GM10847 (cell line): ENCODE data around the gene FOXK2.

Experiments used
- POLR2A ChIP-seq: IDR thresholded peaks from 2 replicates; pipeline ENCODE4 v1.6.1; 2011; ENCODE audit not compliant: insufficient read length; ENCODE audit errors: extremely low read depth

FOXK2 gene

DNA sequence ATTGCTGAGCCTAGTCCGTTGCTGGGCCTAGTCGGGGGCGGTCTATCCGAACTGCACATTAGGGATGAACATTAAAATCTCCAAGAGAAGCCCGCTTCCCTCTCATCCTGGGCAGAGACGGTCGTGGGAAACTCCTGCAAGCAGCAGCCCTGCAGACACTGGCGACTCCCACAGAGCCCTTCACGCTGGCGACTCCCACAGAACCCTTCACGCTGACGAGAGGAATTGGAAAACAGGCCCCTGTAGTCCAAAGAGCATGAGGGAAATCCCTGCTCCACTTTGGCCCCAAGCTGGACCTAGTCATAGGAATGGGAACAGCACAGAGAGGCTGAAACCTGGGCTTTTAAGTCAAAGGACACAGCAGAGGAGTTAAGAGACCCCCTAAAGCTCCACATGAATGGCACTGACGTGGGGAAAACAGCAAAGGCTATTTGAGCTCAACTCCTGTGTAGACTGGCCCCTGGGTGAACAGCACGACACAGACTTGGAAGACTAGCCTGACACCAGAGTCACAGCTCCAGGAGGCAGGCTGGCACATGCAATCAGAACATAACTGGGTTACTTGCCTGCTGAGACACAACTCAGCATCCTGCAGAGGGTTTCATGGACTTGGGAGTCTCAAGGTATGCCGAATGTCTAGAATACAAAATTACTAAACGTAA is 86.5 kb downstream of the FOXK2 start:
- TF ChIP-seq POLR2A, result no peak

DNA sequence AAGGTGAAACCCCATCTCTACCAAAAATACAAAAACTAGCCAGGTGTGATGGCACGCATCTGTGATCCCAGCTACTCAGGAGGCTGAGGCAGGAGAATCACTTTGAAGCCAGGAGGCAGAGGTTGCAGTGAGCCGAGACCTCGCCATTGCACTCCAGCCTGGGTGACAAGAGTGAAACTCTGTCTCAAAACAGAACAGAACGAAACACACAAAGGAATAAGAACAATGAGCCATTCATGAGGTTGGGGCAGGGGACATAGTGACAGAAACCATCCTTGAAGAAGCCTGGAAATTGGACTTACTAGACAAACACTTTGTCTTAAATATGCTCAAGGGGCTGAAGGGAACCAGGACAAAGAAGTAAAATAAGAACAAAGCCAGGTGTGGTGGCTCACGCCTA is 89.3 kb downstream of the FOXK2 start:
- no peak for TF ChIP-seq POLR2A

DNA sequence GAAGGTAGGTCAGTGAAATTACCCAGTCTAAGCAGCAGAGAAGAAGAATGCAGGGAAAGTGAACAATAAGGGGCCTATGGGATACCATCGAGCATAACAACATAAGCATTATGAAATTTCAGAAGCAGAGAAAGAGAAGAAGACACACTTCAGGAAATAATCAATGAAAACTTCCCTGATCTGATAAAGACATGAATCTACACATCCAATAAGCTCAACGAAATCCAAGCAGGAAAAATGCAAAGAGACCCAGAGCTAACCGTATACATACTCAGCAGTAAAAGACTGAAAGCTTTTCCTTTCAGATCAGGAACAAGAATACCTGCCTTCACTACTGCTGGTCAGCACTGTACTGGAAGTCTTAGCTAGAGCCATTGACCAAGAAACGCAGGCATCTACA is 90.1 kb downstream of the FOXK2 start:
- no peak for TF ChIP-seq POLR2A

DNA sequence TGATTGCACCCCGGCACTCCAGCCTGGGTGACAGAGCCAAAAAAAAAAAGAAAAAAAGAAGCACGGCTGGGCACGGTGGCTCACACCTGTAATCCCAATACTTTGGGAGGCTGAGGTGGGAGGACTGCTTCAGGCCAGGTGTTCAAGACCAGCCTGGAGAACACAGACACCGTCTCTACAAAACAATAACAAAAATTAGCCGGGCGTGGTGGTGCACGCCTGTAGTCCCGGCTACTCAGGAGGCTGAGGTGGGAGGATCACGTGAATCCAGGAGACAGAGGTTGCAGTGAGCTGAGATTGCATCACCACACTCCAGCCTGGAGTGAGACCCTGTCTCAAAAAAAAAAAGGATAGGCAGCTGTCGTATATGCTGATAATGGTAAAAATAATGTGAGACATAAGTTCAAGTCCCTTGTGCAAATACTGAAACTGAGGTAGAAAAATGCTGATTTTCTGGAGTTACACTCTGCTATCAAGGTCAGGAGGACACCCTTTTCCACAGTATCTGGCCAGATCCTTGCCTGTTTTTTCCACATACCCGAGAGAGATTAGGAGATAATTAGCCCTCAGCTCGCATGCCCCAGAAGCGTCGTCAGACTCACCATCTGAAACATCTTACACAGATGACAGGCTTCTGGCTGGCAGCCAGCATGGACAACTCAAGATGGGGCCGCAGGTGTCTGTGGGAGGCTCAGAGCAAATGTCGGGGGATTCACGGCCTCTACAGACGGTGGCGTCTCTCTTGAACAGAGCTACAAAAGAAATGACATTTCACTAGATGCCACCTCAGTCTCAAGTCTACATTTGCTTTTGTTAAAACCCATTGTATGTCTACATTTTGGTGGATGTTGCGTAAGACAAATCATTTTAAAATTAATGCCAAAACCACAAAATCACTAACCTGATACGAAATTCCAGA is 91.9 kb downstream of the FOXK2 start:
- TF ChIP-seq POLR2A, result no peak

DNA sequence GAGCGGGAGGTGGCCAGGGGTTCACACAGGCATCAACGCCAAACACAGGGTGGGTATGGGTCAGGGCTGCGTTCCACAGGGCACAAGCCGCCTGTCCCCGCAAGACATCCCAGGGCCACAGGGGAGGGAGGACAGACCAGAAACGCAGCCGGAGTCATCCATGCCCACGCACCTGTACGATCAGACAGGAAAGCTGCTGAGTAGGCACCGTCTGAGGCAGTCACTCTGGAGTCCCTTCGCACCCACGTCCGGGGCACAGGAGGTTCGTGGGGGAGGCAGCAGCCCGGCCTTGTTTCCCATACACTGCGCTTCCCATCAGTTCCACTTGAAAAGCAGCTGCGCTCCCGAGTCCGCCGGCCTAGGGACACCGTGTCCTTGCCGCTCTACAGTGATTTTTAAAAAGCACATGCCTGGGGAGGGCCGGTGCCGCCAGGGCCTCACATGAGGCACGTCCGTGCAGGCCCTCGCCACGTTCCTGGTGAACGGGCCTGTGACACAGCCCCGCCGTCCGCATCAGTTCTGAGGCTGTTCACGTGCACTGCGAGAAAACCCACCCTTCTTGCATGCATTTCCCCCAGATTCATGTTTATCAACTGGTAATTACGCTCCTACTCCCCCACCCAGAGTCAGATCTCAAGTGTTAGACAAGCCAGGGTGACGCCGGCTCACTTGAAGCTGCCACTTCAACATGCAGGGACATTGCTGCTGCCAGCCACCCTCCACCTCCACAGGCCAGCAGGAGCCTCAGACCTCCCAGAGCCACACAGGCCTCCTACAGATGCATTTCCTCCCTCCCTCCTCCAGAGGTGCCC is 94.0 kb downstream of the FOXK2 start:
- TF ChIP-seq POLR2A, result no peak

DNA sequence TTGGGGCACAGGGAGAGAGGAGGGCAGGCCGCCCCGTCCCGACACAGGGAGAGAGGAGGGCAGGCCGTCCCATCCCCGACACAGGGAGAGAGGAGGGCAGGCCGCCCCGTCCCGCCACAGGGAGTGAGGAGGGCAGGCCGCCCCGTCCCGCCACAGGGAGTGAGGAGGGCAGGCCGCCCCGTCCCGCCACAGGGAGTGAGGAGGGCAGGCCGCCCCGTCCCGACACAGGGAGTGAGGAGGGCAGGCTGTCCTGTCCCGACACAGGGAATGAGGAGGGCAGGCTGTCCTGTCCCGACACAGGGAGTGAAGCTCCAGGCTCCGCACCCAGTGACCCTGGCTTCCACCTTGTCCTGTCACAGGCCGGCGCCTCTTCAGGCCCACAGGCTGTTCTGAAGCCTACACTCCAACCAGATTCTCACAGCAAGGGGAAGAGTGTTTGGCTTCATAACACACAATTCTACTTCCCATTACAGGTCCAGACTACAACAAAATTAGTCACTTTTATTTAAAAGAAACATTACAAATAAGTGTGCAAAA is 94.6 kb downstream of the FOXK2 start:
- no peak for TF ChIP-seq POLR2A

DNA sequence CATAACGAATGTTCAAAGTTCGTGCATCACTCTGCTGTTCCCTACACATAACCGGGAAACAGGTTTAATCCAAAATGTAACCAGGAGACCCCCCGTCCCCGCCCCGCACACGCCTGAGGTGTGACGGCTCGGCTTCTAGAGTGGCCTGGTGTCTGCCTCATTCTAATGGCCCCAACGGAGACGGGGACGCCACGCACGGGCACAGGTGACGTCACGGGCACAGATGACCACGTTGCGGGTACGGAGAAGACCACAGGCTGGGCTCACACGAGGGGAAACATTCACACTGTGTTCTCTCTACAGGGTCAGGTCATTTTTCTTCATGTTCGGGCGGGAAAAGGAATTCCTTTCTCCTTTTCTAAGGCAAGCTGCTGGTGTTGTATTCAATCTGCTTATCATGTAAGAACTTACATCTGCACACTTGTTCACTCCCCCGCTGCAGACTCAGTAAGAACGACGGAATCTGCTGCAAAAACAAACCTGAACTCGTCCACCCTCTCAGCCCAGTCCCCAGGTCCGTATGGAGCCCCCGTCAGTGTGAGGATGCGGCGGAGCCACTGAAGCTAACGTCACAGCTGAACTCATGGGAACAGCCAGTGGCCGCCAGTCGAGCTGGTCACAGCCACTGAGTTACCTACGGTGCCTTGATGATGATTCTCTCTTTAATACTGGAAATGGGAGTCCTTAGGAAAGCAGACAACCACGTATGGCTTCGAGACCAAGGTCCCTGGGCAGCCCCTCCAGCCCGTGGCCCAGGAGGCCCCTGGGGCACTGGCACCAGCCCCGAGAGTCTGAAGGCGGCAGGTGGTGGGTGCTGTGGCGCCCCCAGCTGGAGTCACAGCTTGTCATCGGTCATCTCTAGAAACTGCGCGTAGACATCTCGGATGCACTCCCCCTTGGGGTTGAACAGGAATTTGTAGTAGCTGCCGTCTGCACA is 95.8 kb downstream of the FOXK2 start:
- no peak for TF ChIP-seq POLR2A

DNA sequence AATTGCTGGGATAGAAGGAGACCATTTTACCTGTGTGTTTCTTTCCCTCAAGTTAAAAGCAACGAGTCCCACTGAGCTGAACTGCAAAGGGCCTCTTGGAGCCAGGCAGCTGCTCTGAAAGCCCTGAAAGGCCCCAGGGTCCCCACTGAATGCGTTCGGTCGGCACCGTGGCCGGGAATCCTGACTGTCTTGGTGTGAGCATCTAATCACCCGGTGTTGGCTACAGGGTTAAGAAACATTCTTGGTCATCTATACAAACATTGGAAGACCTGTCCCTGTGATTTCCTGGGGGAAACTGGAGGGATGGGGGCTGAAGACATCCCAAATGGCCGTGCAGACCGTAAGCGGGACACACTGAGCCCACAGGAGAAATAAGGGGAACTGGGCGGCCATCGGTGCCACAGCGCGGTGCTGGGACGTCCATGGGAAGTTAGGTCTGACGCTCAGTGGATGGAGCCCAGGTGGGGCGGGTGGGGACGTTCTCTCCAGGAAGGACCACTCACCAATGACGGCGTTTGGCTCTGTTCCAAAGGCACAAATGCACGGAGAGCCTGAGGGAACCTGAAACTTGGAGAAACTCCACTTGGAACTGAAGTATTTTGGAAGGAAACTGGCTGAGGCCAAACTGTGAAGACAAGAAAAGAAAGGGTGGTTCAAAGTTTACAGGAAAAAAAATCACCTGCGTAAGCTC is 96.6 kb downstream of the FOXK2 start:
- TF ChIP-seq POLR2A, result no peak

DNA sequence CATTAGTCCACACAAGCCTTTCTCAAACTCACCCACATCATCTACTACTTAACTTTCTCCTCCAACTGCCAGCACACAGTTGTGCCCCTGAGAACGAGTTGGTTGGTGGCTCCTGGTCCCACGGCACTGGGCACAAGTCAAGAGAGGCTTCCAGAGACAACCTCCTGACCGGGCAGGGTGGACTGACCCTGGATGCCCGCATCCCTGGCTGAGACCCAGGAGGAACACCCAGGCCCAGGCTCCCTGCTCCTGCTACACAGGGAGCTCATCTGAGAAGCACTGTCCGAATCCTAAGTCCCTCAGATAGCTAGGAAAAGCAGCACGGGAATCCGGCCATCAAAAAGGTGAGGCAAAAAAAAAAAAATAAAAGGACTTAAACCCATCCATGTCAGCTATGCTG is 99.7 kb downstream of the FOXK2 start:
- no peak for TF ChIP-seq POLR2A

DNA sequence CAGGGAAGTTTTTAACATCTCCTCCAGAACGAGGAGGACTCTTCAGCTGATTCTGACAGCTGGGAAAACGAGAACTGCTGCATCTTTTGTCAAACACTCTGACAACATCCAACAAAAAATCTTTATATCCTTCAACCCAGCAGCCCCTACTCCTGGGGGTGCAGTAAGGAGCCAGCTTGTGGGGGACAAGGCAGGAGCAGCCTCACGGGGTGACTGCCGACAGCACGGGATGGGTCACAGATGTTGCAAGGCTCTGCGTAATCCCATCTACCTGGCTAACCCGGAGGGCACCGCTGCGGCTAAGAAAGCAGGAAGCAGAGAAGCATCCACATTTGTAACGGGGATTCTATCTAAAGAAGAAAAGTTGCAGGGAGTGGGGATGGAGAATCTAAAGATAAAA is 100.1 kb downstream of the FOXK2 start:
- no peak for TF ChIP-seq POLR2A

DNA sequence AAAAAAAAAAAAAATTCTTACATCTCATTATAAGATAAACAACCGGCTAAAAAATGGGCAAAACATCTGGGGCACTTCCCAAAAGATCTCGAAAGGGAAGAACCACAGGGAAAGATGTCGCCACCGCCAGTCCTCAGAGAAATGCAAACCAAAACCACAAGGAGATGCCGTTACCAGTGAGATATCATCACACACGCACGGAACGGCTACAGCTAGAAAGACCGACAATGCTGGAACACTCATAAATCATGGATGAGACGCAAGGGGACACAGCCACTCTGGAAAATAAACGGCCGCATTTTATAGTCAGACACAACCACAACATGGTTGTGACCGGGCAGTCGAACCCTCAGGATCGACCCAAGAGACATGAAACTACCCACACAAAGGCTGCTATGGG is 104.2 kb downstream of the FOXK2 start:
- TF ChIP-seq POLR2A, result no peak

DNA sequence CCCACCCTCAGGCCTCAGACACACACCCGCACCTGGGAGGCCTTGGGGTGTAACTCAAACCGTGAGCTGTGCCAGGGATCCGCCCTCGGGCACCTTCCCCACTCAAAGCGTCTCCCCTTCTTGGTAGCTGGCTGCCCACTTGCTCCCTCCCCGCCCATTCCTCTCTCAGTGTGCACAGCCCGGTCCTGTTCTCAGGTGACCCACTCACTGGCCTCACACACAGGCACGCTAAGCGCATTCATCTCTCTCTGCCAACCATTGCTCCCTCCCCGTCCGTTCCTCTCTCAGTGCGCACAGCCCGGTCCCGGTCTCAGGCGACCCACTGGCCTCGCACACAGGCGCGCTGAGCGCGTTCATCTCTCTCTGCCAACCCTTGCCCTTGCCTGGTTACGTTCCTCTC is 107.9 kb downstream of the FOXK2 start:
- no peak for TF ChIP-seq POLR2A

DNA sequence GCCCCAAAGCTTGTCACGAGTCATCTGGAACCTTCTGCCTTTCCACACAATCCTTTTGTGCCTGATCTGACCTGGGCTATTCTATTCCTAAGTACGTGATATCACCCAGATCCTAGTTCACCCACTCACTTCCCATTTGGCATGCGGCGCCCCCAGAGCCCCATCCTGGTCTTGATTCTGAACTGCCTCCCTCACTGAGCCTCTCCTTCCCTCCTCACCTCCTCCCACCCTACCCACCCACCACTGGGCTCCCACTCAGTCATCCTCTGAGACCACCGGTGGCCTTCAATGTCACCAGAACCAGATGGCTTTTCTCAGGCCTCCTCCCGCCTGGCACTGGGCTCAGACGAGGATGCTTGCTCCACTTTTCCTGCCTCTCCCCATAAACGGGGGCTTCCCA is 110.2 kb downstream of the FOXK2 start:
- no peak for TF ChIP-seq POLR2A

DNA sequence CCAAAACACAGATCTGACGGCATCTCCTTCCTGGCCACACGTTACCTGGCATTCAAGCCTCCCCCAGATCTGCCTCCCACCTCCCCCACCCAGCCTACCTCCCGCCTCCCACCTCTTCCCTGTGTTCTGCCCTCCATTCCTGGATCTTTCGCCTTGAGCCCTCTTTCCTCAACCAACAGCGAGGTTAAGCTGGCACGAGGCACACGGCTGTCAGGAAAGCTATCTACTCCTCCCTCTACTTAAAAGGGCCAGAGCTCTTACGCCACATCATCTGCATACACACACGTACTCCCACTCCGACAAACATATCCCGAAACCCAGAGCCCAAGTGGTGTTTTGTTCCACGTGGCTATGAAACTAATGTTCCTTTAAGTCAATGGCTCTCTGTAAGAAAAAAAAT is 110.7 kb downstream of the FOXK2 start:
- no peak for TF ChIP-seq POLR2A
